Measurements from ENCODE around the gene NEO1.
A peak's percentile ranks its signal among the peaks of the same experiment; 100 is the strongest.

NEO1 gene, protein sequence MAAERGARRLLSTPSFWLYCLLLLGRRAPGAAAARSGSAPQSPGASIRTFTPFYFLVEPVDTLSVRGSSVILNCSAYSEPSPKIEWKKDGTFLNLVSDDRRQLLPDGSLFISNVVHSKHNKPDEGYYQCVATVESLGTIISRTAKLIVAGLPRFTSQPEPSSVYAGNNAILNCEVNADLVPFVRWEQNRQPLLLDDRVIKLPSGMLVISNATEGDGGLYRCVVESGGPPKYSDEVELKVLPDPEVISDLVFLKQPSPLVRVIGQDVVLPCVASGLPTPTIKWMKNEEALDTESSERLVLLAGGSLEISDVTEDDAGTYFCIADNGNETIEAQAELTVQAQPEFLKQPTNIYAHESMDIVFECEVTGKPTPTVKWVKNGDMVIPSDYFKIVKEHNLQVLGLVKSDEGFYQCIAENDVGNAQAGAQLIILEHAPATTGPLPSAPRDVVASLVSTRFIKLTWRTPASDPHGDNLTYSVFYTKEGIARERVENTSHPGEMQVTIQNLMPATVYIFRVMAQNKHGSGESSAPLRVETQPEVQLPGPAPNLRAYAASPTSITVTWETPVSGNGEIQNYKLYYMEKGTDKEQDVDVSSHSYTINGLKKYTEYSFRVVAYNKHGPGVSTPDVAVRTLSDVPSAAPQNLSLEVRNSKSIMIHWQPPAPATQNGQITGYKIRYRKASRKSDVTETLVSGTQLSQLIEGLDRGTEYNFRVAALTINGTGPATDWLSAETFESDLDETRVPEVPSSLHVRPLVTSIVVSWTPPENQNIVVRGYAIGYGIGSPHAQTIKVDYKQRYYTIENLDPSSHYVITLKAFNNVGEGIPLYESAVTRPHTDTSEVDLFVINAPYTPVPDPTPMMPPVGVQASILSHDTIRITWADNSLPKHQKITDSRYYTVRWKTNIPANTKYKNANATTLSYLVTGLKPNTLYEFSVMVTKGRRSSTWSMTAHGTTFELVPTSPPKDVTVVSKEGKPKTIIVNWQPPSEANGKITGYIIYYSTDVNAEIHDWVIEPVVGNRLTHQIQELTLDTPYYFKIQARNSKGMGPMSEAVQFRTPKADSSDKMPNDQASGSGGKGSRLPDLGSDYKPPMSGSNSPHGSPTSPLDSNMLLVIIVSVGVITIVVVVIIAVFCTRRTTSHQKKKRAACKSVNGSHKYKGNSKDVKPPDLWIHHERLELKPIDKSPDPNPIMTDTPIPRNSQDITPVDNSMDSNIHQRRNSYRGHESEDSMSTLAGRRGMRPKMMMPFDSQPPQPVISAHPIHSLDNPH (N-terminal part only)

DNA sequence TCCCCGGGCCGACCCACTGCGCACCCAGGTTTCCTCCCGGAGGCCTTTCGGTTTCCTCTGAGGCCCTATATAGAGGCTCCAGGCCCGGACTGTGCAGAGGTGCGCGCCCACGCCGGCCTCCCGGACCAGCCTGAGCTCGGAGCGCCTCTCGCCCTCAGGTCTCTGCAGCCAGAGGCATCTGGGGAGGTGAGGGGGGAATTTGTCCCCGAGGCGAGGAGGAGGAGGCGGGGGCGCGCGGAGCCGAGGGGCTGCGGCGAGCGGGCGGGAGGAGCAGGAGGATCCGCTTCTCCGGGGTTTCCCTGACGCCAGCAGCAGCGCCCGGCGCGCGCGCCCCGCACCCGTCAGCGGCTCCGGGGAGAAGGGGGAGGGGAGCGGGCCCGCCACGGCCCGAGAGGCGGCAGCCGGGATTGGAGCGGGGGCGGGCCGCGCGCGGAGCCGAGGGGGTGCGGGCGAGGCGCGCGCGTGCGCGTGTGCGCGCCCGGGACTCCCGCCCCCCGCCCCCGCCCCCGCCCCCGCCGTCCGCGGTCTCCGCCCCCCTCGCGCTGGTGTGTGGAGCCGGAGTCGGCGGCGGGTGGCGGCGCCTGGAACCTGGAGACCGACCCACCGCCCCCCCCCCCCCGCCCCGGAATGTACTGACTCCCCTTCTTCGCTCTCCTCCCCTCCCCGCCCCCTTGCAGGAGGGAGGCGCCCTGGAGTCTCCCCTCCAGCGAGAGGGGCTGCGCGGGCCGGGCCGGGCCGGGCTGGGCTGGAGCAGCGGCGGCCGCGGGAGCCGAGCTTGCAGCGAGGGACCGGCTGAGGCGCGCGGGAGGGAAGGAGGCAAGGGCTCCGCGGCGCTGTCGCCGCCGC, at the start of gene NEO1:
NEO1 (plus strand) TSS at position 657 of the 846 bp plus-strand sequence. CDS start 213 bp downstream, outside the sequence.
- Histone ChIP-seq H3K36me3 (ENCODE audit: control insufficient read depth, insufficient read depth, low read length, severe bottlenecking) (no peaks in the 10 kb centered on the region), H3K9ac (ENCODE audit: low read length) (peak within 1 kb of the TSS; percentile 87), H3K4me1 (ENCODE audit: control insufficient read depth, insufficient read depth, low read length) (peaks cover 11% of the 10 kb centered on the region), H3K4me3 (ENCODE audit: low read length) (peak within 1 kb of the TSS; percentile 94), H3K27me3 (replicated peaks; ENCODE audit: control insufficient read depth, insufficient read depth, low read length) (peaks cover under 1% of the 10 kb centered on the region), H3K9me3 (ENCODE audit: control insufficient read depth, low read length) (no peaks in the 10 kb centered on the region)
- DNase-seq (ENCODE audit: low read depth) = peak; percentile 93

GRCh38 chr15:73004462-73004861, 47.8 kb upstream of the NEO1 start:
- no peak for DNase-seq (ENCODE audit: low read depth)

DNA sequence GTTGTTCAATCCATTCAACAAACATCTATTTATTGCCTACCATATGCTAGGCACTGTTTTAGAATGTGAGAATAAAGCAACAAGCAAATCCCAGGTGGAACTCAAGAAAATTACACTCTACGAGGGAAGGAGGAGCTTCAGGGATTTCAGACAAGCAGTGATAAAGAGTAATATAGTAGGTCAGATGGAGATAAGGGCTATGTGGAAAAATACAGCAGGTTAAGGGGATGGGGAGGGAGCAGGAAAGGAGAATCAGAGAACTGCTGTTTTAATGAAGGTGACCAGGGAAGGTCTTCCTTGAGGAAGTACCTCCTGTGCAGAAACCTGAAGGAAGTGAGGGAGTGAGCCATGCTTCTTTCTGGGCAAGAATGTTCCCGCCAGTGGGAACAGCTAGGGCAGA, 47.2 kb upstream of the NEO1 start:
- DNase-seq (ENCODE audit: low read depth) = no peak
- H3K4me1 ChIP-seq (ENCODE audit: control insufficient read depth, insufficient read depth, low read length) = no peaks in the 10 kb centered on the region
- no peaks in the 10 kb centered on the region for H3K9me3 ChIP-seq (ENCODE audit: control insufficient read depth, low read length)
- no peaks in the 10 kb centered on the region for H3K36me3 ChIP-seq (ENCODE audit: control insufficient read depth, insufficient read depth, low read length, severe bottlenecking)
- no peak overlapping the region for H3K4me3 ChIP-seq (ENCODE audit: low read length)
- no peak overlapping the region for H3K9ac ChIP-seq (ENCODE audit: low read length)
- peaks cover 8% of the 10 kb centered on the region for H3K27me3 ChIP-seq (replicated peaks; ENCODE audit: control insufficient read depth, insufficient read depth, low read length)

More at GRCh38 chr15:73004462-73004861, 47.8 kb upstream of the NEO1 start:
- H3K27me3 ChIP-seq (replicated peaks; ENCODE audit: control insufficient read depth, insufficient read depth, low read length) = peaks cover 8% of the 10 kb centered on the region
- no peak overlapping the region for H3K9ac ChIP-seq (ENCODE audit: low read length)
- no peak overlapping the region for H3K4me3 ChIP-seq (ENCODE audit: low read length)
- no peaks in the 10 kb centered on the region for H3K4me1 ChIP-seq (ENCODE audit: control insufficient read depth, insufficient read depth, low read length)
- H3K36me3 ChIP-seq (ENCODE audit: control insufficient read depth, insufficient read depth, low read length, severe bottlenecking) = no peaks in the 10 kb centered on the region
- H3K9me3 ChIP-seq (ENCODE audit: control insufficient read depth, low read length) = no peaks in the 10 kb centered on the region

GRCh38 chr15:73005446-73005845, 46.8 kb upstream of the NEO1 start:
- no peak overlapping the region for H3K4me3 ChIP-seq (ENCODE audit: low read length)
- no peak overlapping the region for H3K9ac ChIP-seq (ENCODE audit: low read length)
- no peaks in the 10 kb centered on the region for H3K9me3 ChIP-seq (ENCODE audit: control insufficient read depth, low read length)
- no peaks in the 10 kb centered on the region for H3K36me3 ChIP-seq (ENCODE audit: control insufficient read depth, insufficient read depth, low read length, severe bottlenecking)
- H3K27me3 ChIP-seq (replicated peaks; ENCODE audit: control insufficient read depth, insufficient read depth, low read length) = peaks cover 8% of the 10 kb centered on the region
- no peak for DNase-seq (ENCODE audit: low read depth)
- H3K4me1 ChIP-seq (ENCODE audit: control insufficient read depth, insufficient read depth, low read length) = no peaks in the 10 kb centered on the region

- Histone ChIP-seq H3K27me3 (replicated peaks; ENCODE audit: control insufficient read depth, insufficient read depth, low read length) (peaks cover 8% of the 10 kb centered on the region), H3K36me3 (ENCODE audit: control insufficient read depth, insufficient read depth, low read length, severe bottlenecking) (no peaks in the 10 kb centered on the region), H3K9ac (ENCODE audit: low read length) (no peak overlapping the region)
Observed at GRCh38 chr15:73006523-73006922, 45.7 kb upstream of the NEO1 start.

GRCh38 chr15:73009066-73010056, 42.9 kb upstream of the NEO1 start:
- Histone ChIP-seq H3K4me3 (ENCODE audit: low read length) (no peak overlapping the region), H3K9me3 (ENCODE audit: control insufficient read depth, low read length) (no peaks in the 10 kb centered on the region), H3K27me3 (replicated peaks; ENCODE audit: control insufficient read depth, insufficient read depth, low read length) (no peaks in the 10 kb centered on the region), H3K4me1 (ENCODE audit: control insufficient read depth, insufficient read depth, low read length) (no peaks in the 10 kb centered on the region), H3K36me3 (ENCODE audit: control insufficient read depth, insufficient read depth, low read length, severe bottlenecking) (no peaks in the 10 kb centered on the region), H3K9ac (ENCODE audit: low read length) (no peak overlapping the region)
- DNase-seq (ENCODE audit: low read depth) = no peak

More at GRCh38 chr15:73006523-73006922, 45.7 kb upstream of the NEO1 start:
- Histone ChIP-seq H3K9me3 (ENCODE audit: control insufficient read depth, low read length) (no peaks in the 10 kb centered on the region), H3K4me1 (ENCODE audit: control insufficient read depth, insufficient read depth, low read length) (no peaks in the 10 kb centered on the region), H3K4me3 (ENCODE audit: low read length) (no peak overlapping the region)
- DNase-seq (ENCODE audit: low read depth) = no peak

DNA sequence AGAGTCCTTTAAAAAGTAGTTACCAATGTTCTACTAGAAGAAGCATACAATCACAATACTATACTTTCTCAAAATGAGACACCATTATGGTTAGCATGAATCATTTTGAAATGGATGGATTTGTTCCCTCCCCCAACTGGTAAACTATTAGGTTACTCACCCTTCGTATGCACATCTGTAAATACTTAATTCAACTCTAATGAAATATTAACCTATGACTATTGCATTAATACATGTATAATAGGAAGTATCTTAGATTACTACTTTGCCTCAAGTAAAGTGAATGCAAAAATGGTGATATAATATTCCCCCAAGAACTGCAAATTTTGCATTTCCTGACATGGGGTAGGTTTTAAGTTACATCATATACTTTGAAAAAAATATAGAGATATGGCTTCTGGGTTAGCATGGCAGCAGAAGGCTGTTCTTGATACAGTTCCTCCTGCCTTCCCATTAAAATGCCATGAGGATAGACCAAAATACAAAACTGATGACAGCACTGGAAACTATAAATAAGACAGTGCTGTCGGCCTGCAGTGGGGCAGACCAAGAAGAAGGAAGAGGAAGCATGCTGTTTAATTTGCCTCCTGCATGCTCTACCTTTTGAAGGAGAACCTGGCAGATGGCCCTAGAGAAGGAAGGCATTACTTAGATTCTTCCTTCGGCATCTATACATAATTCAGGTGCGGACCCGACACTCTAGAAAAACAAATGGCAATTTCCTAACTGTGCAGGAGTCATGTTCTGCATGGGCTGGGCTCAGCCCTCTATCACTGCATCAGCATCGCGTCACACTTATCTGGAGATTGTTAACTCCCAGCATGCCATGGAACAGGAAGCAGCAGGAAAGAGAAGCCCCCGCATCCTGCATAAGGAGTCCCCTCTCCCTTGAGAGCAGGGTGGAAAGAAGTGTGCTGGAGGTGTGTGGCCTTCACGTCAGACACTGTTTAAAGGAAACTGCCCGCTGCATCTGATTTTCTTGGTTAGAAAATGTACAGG, 41.8 kb upstream of the NEO1 start:
- no peak overlapping the region for H3K4me3 ChIP-seq (ENCODE audit: low read length)
- no peaks in the 10 kb centered on the region for H3K27me3 ChIP-seq (replicated peaks; ENCODE audit: control insufficient read depth, insufficient read depth, low read length)
- no peak overlapping the region for H3K9ac ChIP-seq (ENCODE audit: low read length)
- H3K9me3 ChIP-seq (ENCODE audit: control insufficient read depth, low read length) = no peaks in the 10 kb centered on the region
- no peaks in the 10 kb centered on the region for H3K4me1 ChIP-seq (ENCODE audit: control insufficient read depth, insufficient read depth, low read length)
- no peak for DNase-seq (ENCODE audit: low read depth)
- no peaks in the 10 kb centered on the region for H3K36me3 ChIP-seq (ENCODE audit: control insufficient read depth, insufficient read depth, low read length, severe bottlenecking)

DNA sequence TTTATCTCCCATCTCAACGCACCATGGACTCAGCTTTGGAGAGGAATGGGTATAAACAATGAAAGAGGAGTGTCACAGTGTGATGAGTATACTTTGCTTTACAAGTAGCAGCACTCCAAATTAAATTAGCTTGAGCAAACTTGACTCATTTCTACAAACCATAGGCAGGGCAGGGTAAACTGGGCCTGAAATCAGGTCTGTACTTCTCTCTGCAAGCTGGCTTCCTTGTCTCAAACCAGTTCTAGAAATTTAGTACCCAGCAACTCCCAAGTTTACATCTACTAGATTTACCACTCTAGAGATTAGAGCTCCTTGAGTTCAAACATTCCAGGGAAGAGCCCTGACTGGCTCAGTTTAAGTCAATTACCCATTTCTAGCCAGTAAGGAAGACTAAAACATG, 37.4 kb upstream of the NEO1 start:
- H3K4me1 ChIP-seq (ENCODE audit: control insufficient read depth, insufficient read depth, low read length) = no peaks in the 10 kb centered on the region
- no peak for DNase-seq (ENCODE audit: low read depth)
- no peaks in the 10 kb centered on the region for H3K9me3 ChIP-seq (ENCODE audit: control insufficient read depth, low read length)
- no peaks in the 10 kb centered on the region for H3K36me3 ChIP-seq (ENCODE audit: control insufficient read depth, insufficient read depth, low read length, severe bottlenecking)
- no peaks in the 10 kb centered on the region for H3K27me3 ChIP-seq (replicated peaks; ENCODE audit: control insufficient read depth, insufficient read depth, low read length)
- H3K4me3 ChIP-seq (ENCODE audit: low read length) = no peak overlapping the region
- H3K9ac ChIP-seq (ENCODE audit: low read length) = no peak overlapping the region

- Histone ChIP-seq H3K27me3 (replicated peaks; ENCODE audit: control insufficient read depth, insufficient read depth, low read length) (peaks cover 4% of the 10 kb centered on the region), H3K4me3 (ENCODE audit: low read length) (no peak overlapping the region), H3K36me3 (ENCODE audit: control insufficient read depth, insufficient read depth, low read length, severe bottlenecking) (no peaks in the 10 kb centered on the region), H3K9me3 (ENCODE audit: control insufficient read depth, low read length) (no peaks in the 10 kb centered on the region), H3K9ac (ENCODE audit: low read length) (no peak overlapping the region), H3K4me1 (ENCODE audit: control insufficient read depth, insufficient read depth, low read length) (no peaks in the 10 kb centered on the region)
- no peak for DNase-seq (ENCODE audit: low read depth)
Observed at GRCh38 chr15:73015493-73015892, 36.8 kb upstream of the NEO1 start.
